Endothelial cell of umbilical vein (primary cell): ENCODE data around the gene TMEM43. TPM values are rescaled to one million over a fixed set of nuclear protein-coding genes. Genes with fewer than 3 reads are reported as not detected.
"Not testable (repeated sequence)": the region's sequence is repeated elsewhere in the genome, so short reads cannot be mapped to it uniquely, and the experiment has no call there.

Source experiments
- BruUV-seq: library from RNA; stranded (reverse); fragments of 400-500 nt; replicated peaks from 2 replicates; lab custom pipeline; 2021; lab: Mats Ljungman, UMichigan
- CTCF ChIA-PET: fragments of 300-600, 350-600 bp; sonication (Branson Sonifier 250); formaldehyde crosslinking; loops from one replicate; lab custom pipeline; 2021; ENCODE audit warnings: antibody characterized with exemption, inconsistent platforms; lab: Charles Lee
- POLR2A ChIA-PET: fragments of 300-600, 350-600 bp; sonication (Branson Sonifier 250); formaldehyde crosslinking; loops from one replicate; lab custom pipeline; 2021; ENCODE audit warnings: antibody characterized with exemption, inconsistent platforms; lab: Charles Lee
- DNase-seq: peaks from one replicate; pipeline ENCODE4 v3.0.0-alpha.2; 2011; ENCODE audit warnings: low read depth, low spot score
- FAIRE-seq: peaks from 2 replicates; lab custom pipeline; 2011; peaks lifted over from hg19 to GRCh38; lab: Jason Lieb, UNC
- H2AFZ ChIP-seq: 2 replicates; pipeline ENCODE4 v1.6.0; 2012; ENCODE audit warnings: low read depth, low read length, control low read depth, inconsistent platforms
- H3K27ac ChIP-seq: 2 replicates; pipeline ENCODE4 v1.5.1; 2011; ENCODE audit warnings: low read depth, mild to moderate bottlenecking, control low read depth, low read length, moderate library complexity; ENCODE audit not compliant: insufficient read depth
- H3K27me3 ChIP-seq, 2 experiments: 2 replicates each; pipeline versions ENCODE4 v1.6.0 to v1.6.1; 2011; ENCODE audit warnings: low read length in 2 of 2, mixed read lengths in 1 of 2; ENCODE audit not compliant: control insufficient read depth in 2 of 2, insufficient read depth in 2 of 2
- H3K36me3 ChIP-seq, 2 experiments: 2 replicates in 1 of 2; 3 replicates in 1 of 2; pipeline ENCODE4 v1.5.1; 2011; ENCODE audit warnings: low read length in 2 of 2, mild to moderate bottlenecking in 1 of 2, moderate library complexity in 1 of 2; ENCODE audit not compliant: control insufficient read depth in 2 of 2, insufficient read depth in 2 of 2; ENCODE audit errors: extremely low read depth in 1 of 2
- H3K4me1 ChIP-seq: 3 replicates; pipeline ENCODE4 v1.5.1; 2011; ENCODE audit warnings: mild to moderate bottlenecking, low read length; ENCODE audit not compliant: control insufficient read depth, insufficient read depth; ENCODE audit errors: extremely low read depth
- H3K4me2 ChIP-seq: 2 replicates; pipeline ENCODE4 v1.6.1; 2011; ENCODE audit warnings: low read length, control low read depth, mixed read lengths; ENCODE audit not compliant: insufficient read depth
- H3K4me3 ChIP-seq, 3 experiments: fragments of 200-600 bp in 1 of 3; sonication (generic), shearing (Covaris generic) in 1 of 3; replicated peaks in 1 of 3; 2 replicates each; pipeline ENCODE4 v1.5.1; 2011 to 2016; ENCODE audit warnings: control low read depth in 3 of 3, low read length in 3 of 3, mild to moderate bottlenecking in 2 of 3, inconsistent platforms in 1 of 3, low read depth in 1 of 3, moderate library complexity in 1 of 3; ENCODE audit not compliant: insufficient read depth in 1 of 3
- H3K79me2 ChIP-seq: 2 replicates; pipeline ENCODE4 v1.6.0; 2012; ENCODE audit warnings: low read length, inconsistent platforms; ENCODE audit not compliant: control insufficient read depth, insufficient read depth
- H3K9ac ChIP-seq: replicated peaks from 2 replicates; pipeline ENCODE3; 2011; ENCODE audit warnings: low read length, control low read depth; ENCODE audit not compliant: insufficient read depth; ENCODE audit errors: extremely low read depth
- H3K9me1 ChIP-seq: replicated peaks from 3 replicates; pipeline ENCODE4 v1.6.0; 2011; ENCODE audit warnings: mild to moderate bottlenecking, low read length; ENCODE audit not compliant: control insufficient read depth, insufficient read depth; ENCODE audit errors: extremely low read depth
- H3K9me3 ChIP-seq: replicated peaks from 2 replicates; pipeline ENCODE4 v1.5.1; 2012; ENCODE audit warnings: low read length, inconsistent platforms; ENCODE audit not compliant: control insufficient read depth, insufficient read depth
- H4K20me1 ChIP-seq: replicated peaks from 2 replicates; pipeline ENCODE3; 2011; ENCODE audit warnings: mild to moderate bottlenecking, low read length; ENCODE audit not compliant: control insufficient read depth, insufficient read depth; ENCODE audit errors: extremely low read depth
- EZH2 ChIP-seq: IDR thresholded peaks from 2 replicates; pipeline ENCODE4 v1.6.1; 2012; ENCODE audit warnings: borderline replicate concordance, low read depth, mild to moderate bottlenecking, moderate library complexity, low read length, inconsistent platforms; ENCODE audit not compliant: severe bottlenecking
- FOS ChIP-seq: IDR thresholded peaks from 2 replicates; pipeline ENCODE4 v1.6.1; 2011; ENCODE audit warnings: mild to moderate bottlenecking, low read length, moderate library complexity, borderline replicate concordance; ENCODE audit not compliant: insufficient read depth
- GATA2 ChIP-seq: IDR thresholded peaks from 2 replicates; pipeline ENCODE4 v1.7.0; 2011; ENCODE audit warnings: low read depth, mild to moderate bottlenecking, moderate library complexity, mixed read lengths, low read length; ENCODE audit not compliant: insufficient read length, insufficient read depth
- JUN ChIP-seq: IDR thresholded peaks from 2 replicates; pipeline ENCODE4 v1.6.1; 2011; ENCODE audit warnings: borderline replicate concordance, low read depth; ENCODE audit not compliant: insufficient read length, insufficient read depth
- MAX ChIP-seq: IDR thresholded peaks from 2 replicates; pipeline ENCODE4 v1.6.1; 2011; ENCODE audit not compliant: insufficient read depth, insufficient read length
- MYC ChIP-seq: IDR thresholded peaks from one replicate; pipeline ENCODE4 v1.6.1; 2011; ENCODE audit warnings: mild to moderate bottlenecking, low read depth, low read length
- POLR2AphosphoS5 ChIP-seq: IDR thresholded peaks from 2 replicates; pipeline ENCODE4 v1.6.1; 2012; ENCODE audit warnings: low read depth, mild to moderate bottlenecking, control low read depth, low read length, moderate library complexity; ENCODE audit not compliant: insufficient read depth
- dilution Hi-C: fragments of 300-500 bp; cut with MboI; formaldehyde crosslinking; loops from one replicate; pipeline ENCODE4 v1.15.0; 2019; ENCODE audit warnings: low sequenced_read_pairs; ENCODE audit not compliant: extremely low pct_ligation_motif_present
- intact Hi-C: fragments of 100-400 bp; cut with micrococcal nuclease; formaldehyde crosslinking; loops from one replicate; pipeline ENCODE4 v1.10.0; 2022
- polyA plus RNA-seq, 4 experiments: library from polyadenylated mRNA; depleted of rRNA in 3 of 4; stranded (reverse) in 3 of 4; unstranded in 1 of 4; fragments of >200 nt; gene quantifications; 2 replicates each; pipeline versions ENCODE4 v1.2.1 to v1.2.3, GENCODE V29; 2011 to 2012; ENCODE audit warnings: missing spikeins in 1 of 4
- total RNA-seq: library from RNA; stranded (reverse); gene quantifications from 2 replicates; pipeline ENCODE4 v1.2.3, GENCODE V29; 2021
- TF ChIP-seq, protein P1 (sequence below), 2 donors: IDR thresholded peaks; 1 replicate in 1 of 2; 2 replicates in 1 of 2; pipeline ENCODE4 v1.5.1; 2011; ENCODE audit warnings: low read length in 2 of 2, mild to moderate bottlenecking in 2 of 2, moderate library complexity in 2 of 2, control low read depth in 1 of 2, inconsistent platforms in 1 of 2, low read depth in 1 of 2; ENCODE audit not compliant: insufficient read depth in 1 of 2; ENCODE audit errors: extremely low read depth in 1 of 2

The TMEM43 gene
- total and polyA plus RNA-seq, 2 donors (not counting 3 experiments of a cell fraction or from before 2014, with no cell fraction given), result 80.6 to 119 TPM

DNA sequence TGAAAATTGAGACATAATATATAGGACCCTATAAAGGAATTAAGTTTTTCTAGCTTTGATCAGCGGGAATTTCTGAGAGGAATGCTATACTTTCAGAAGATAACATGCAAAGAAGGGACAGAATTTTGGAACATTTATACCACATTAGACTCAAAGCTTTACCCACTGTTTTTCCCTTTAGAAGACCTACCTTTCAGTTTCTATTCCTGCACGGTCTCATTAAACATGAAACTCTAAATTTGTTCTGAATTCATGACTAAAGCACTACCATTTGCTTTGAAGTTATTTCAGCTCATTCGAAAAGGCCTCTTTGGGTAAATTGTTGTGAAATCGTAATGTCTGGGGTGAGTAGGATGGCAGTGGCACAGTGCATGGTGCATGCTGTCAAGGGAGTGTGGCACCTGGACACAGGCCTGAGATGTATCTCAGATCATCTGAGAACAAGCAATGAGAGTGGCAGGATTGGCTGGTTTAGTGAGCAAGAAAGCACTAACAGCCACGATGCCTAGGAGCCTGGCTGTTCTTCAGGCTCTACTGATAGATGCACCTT, 42.7 kb upstream of the TMEM43 start:
- DNase-seq (no peak), FAIRE-seq (no peak)
- no TSS peak for BruUV-seq
- Histone ChIP-seq H4K20me1 (no peaks in the 10 kb centered on the region), H3K4me1 (no peaks in the 10 kb centered on the region), H3K36me3 (no peaks in the 10 kb centered on the region), H2AFZ (no peak overlapping the region), H3K9me3 (no peaks in the 10 kb centered on the region), H3K27me3 (no peaks in the 10 kb centered on the region), H3K9me1 (no peaks in the 10 kb centered on the region), H3K27ac (no peak overlapping the region), H3K4me3 (no peak overlapping the region), H3K4me2 (no peak overlapping the region), H3K79me2 (no peaks in the 10 kb centered on the region), H3K9ac (no peak overlapping the region)
- ChIA-PET CTCF (no interaction called here), POLR2A (no interaction called here)
- TF ChIP-seq JUN (no peak), GATA2 (no peak), POLR2AphosphoS5 (no peak), MAX (no peak), FOS (no peak), EZH2 (no peak), MYC (no peak)
- TF ChIP-seq, protein P1, sequence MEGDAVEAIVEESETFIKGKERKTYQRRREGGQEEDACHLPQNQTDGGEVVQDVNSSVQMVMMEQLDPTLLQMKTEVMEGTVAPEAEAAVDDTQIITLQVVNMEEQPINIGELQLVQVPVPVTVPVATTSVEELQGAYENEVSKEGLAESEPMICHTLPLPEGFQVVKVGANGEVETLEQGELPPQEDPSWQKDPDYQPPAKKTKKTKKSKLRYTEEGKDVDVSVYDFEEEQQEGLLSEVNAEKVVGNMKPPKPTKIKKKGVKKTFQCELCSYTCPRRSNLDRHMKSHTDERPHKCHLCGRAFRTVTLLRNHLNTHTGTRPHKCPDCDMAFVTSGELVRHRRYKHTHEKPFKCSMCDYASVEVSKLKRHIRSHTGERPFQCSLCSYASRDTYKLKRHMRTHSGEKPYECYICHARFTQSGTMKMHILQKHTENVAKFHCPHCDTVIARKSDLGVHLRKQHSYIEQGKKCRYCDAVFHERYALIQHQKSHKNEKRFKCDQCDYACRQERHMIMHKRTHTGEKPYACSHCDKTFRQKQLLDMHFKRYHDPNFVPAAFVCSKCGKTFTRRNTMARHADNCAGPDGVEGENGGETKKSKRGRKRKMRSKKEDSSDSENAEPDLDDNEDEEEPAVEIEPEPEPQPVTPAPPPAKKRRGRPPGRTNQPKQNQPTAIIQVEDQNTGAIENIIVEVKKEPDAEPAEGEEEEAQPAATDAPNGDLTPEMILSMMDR (IDR thresholded peaks at IDR 0.05; ENCODE audit: extremely low read depth in 1 of 2, insufficient read depth in 1 of 2, low read depth in 1 of 2, low read length in 2 of 2), result no peak
- dilution Hi-C loops, result no loop called here
- intact Hi-C loops, result no loop called here

GRCh38 chr3:14087461-14087860, 37.4 kb upstream of the TMEM43 start:
- H3K36me3 ChIP-seq, H3K9me1 ChIP-seq, H3K4me2 ChIP-seq, dilution Hi-C loops, H3K79me2 ChIP-seq, BruUV-seq, H3K27ac ChIP-seq, intact Hi-C loops, DNase-seq, H3K9me3 ChIP-seq, CTCF ChIA-PET, H3K27me3 ChIP-seq, H3K9ac ChIP-seq, H4K20me1 ChIP-seq, FAIRE-seq, H3K4me3 ChIP-seq, H2AFZ ChIP-seq, H3K4me1 ChIP-seq, POLR2A ChIA-PET: not testable (repeated sequence)

GRCh38 chr3:14091959-14092358, 32.9 kb upstream of the TMEM43 start:
- CTCF ChIA-PET, H3K9ac ChIP-seq, intact Hi-C loops, H3K4me3 ChIP-seq, H3K27ac ChIP-seq, FAIRE-seq, H3K4me2 ChIP-seq, H3K9me1 ChIP-seq, dilution Hi-C loops, H3K79me2 ChIP-seq, POLR2A ChIA-PET, H3K27me3 ChIP-seq, H4K20me1 ChIP-seq, BruUV-seq, DNase-seq, H3K36me3 ChIP-seq, H3K9me3 ChIP-seq, H3K4me1 ChIP-seq, H2AFZ ChIP-seq: not testable (repeated sequence)
